ENCODE results near the gene KLK10.

DNA sequence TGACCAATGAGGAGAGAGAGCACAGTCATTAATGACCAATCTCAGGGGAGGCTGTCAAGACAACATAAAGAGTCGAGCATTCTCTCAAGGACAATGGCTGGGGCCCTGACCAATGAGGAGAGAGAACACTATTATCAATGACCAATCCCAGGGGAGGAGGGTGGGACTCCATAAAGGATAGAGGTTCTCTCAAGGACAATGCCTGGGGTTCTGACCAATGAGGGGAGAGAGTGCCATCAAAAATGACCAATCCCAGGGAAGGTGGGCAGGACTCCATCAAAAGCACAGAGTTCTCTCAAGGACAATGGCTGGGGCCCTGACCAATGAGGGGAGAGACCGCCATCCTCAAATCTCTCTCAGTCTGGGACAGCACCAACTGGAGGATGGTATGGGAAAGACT lies 10.2 kb upstream of the KLK10 start:
- TF ChIP-seq, protein P1, sequence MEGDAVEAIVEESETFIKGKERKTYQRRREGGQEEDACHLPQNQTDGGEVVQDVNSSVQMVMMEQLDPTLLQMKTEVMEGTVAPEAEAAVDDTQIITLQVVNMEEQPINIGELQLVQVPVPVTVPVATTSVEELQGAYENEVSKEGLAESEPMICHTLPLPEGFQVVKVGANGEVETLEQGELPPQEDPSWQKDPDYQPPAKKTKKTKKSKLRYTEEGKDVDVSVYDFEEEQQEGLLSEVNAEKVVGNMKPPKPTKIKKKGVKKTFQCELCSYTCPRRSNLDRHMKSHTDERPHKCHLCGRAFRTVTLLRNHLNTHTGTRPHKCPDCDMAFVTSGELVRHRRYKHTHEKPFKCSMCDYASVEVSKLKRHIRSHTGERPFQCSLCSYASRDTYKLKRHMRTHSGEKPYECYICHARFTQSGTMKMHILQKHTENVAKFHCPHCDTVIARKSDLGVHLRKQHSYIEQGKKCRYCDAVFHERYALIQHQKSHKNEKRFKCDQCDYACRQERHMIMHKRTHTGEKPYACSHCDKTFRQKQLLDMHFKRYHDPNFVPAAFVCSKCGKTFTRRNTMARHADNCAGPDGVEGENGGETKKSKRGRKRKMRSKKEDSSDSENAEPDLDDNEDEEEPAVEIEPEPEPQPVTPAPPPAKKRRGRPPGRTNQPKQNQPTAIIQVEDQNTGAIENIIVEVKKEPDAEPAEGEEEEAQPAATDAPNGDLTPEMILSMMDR (IDR thresholded peaks at IDR 0.05; ENCODE audit: extremely low read depth in 1 of 2, insufficient read depth in 1 of 2, low read depth in 1 of 2, low read length in 2 of 2) = no peak
- TF ChIP-seq EZH2 (IDR thresholded peaks at IDR 0.05; ENCODE audit: borderline replicate concordance, low read depth, low read length, severe bottlenecking) (no peak), POLR2AphosphoS5 (IDR thresholded peaks at IDR 0.05; ENCODE audit: insufficient read depth, low read depth, low read length) (no peak), POLR2A (IDR thresholded peaks at IDR 0.05; ENCODE audit: low read depth, low read length) (no peak), MYC (IDR thresholded peaks at IDR 0.05; ENCODE audit: low read depth, low read length) (no peak), GATA2 (IDR thresholded peaks at IDR 0.05; ENCODE audit: insufficient read depth, insufficient read length, low read depth, low read length) (no peak)
- TF ChIP-seq, protein P2, sequence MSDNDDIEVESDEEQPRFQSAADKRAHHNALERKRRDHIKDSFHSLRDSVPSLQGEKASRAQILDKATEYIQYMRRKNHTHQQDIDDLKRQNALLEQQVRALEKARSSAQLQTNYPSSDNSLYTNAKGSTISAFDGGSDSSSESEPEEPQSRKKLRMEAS (IDR thresholded peaks at IDR 0.05; ENCODE audit: insufficient read depth, insufficient read length) = no peak

Measured in endothelial cell of umbilical vein (primary cell).